SK-N-SH (cell line): ENCODE data around the gene MAPKBP1. TPM values are rescaled to one million over a fixed set of nuclear protein-coding genes. Genes with fewer than 3 reads are reported as not detected.

Experiments used
- CTCF ChIA-PET: fragments of 300-600, 350-600 bp; formaldehyde crosslinking; extraction: SDS; loops from one replicate; lab custom pipeline; 2021; lab: Yijun Ruan, JAX
- POLR2A ChIA-PET: fragments of 350-600 bp; sonication (Branson Sonifier 250); formaldehyde crosslinking; extraction: SDS; loops from one replicate; lab custom pipeline; 2020; ENCODE audit warnings: antibody characterized with exemption, inconsistent platforms; lab: Yijun Ruan, JAX
- DNase-seq: peaks from one replicate; pipeline ENCODE4 v3.0.0; 2012
- H2AFZ ChIP-seq: fragments of 200-600 bp; sonication (generic); 2 replicates; pipeline ENCODE4 v1.8.1; 2016; ENCODE audit warnings: antibody characterized with exemption, mild to moderate bottlenecking, low read depth
- H3F3A ChIP-seq: fragments of 200-600 bp; sonication (generic); replicated peaks from 2 replicates; pipeline ENCODE3; 2016; ENCODE audit warnings: antibody characterized with exemption, mild to moderate bottlenecking; ENCODE audit not compliant: insufficient read depth
- H3K27ac ChIP-seq, 2 experiments: fragments of 200-500 bp in 1 of 2; fragments of 200-600 bp in 1 of 2; sonication (Bioruptor generic) in 1 of 2; sonication (generic), shearing (Covaris generic) in 1 of 2; 2 replicates each; pipeline versions ENCODE4 v1.5.1 to v1.6.1; 2014 to 2016; ENCODE audit warnings: low read depth in 2 of 2, inconsistent platforms in 1 of 2, low read length in 1 of 2, mild to moderate bottlenecking in 1 of 2, mixed read lengths in 1 of 2
- H3K27me3 ChIP-seq: fragments of 200-600 bp; sonication (generic), shearing (Covaris generic); 2 replicates; pipeline ENCODE4 v1.6.1; 2016; ENCODE audit warnings: mixed run types; ENCODE audit not compliant: insufficient read depth
- H3K36me3 ChIP-seq, 2 experiments: fragments of 200-500 bp in 1 of 2; fragments of 200-600 bp in 1 of 2; sonication (Bioruptor generic) in 1 of 2; sonication (generic) in 1 of 2; replicated peaks in 1 of 2; 2 replicates each; pipeline versions ENCODE3 to v1.5.1; 2014 to 2016; ENCODE audit warnings: low read length in 1 of 2, mild to moderate bottlenecking in 1 of 2; ENCODE audit not compliant: insufficient read depth in 2 of 2, control insufficient read depth in 1 of 2
- H3K4me1 ChIP-seq, 2 experiments: fragments of 200-500 bp in 1 of 2; fragments of 200-600 bp in 1 of 2; sonication (Bioruptor generic) in 1 of 2; sonication (generic), shearing (Covaris generic) in 1 of 2; 2 replicates each; pipeline versions ENCODE4 v1.5.1 to v1.6.1; 2014 to 2016; ENCODE audit warnings: low read depth in 1 of 2, low read length in 1 of 2, mixed run types in 1 of 2; ENCODE audit not compliant: insufficient read depth in 2 of 2, control insufficient read depth in 1 of 2
- H3K4me2 ChIP-seq: fragments of 200-600 bp; sonication (generic), shearing (Covaris generic); 2 replicates; pipeline ENCODE4 v1.6.1; 2017; ENCODE audit warnings: mixed run types
- H3K4me3 ChIP-seq, 2 experiments: fragments of 200-500 bp in 1 of 2; fragments of 200-600 bp in 1 of 2; sonication (Bioruptor generic) in 1 of 2; sonication (generic), shearing (Covaris generic) in 1 of 2; 2 replicates each; pipeline versions ENCODE4 v1.5.1 to v1.8.1; 2014 to 2016; ENCODE audit warnings: low read depth in 2 of 2, inconsistent platforms in 1 of 2, low read length in 1 of 2, mild to moderate bottlenecking in 1 of 2, mixed read lengths in 1 of 2, moderate library complexity in 1 of 2
- H3K79me2 ChIP-seq: fragments of 200-600 bp; sonication (generic); 2 replicates; pipeline ENCODE4 v1.8.1; 2017; ENCODE audit warnings: mild to moderate bottlenecking; ENCODE audit not compliant: insufficient read depth
- H3K9ac ChIP-seq: fragments of 200-600 bp; sonication (generic); 2 replicates; pipeline ENCODE4 v1.6.1; 2017; ENCODE audit warnings: mixed run types
- H3K9me2 ChIP-seq: fragments of 200-600 bp; sonication (generic); 2 replicates; pipeline ENCODE4 v1.6.1; 2017; ENCODE audit warnings: mixed run types
- H3K9me3 ChIP-seq: fragments of 200-600 bp; sonication (generic); 2 replicates; pipeline ENCODE4 v1.6.1; 2017; ENCODE audit warnings: mixed run types, mild to moderate bottlenecking, moderate library complexity
- H4K20me1 ChIP-seq: fragments of 200-600 bp; sonication (generic); 2 replicates; pipeline ENCODE4 v1.6.1; 2017; ENCODE audit warnings: mild to moderate bottlenecking, mixed run types; ENCODE audit not compliant: insufficient read depth
- CHD2 ChIP-seq: fragments of 150-350 bp; IDR thresholded peaks from 2 replicates; pipeline ENCODE4 v1.6.1; 2018; ENCODE audit warnings: low read length; ENCODE audit not compliant: partially characterized antibody
- EZH2phosphoT487 ChIP-seq: fragments of 200-600 bp; sonication (generic); IDR thresholded peaks from 2 replicates; pipeline ENCODE4 v1.6.1; 2017; ENCODE audit warnings: low read depth, mixed run types, mild to moderate bottlenecking, antibody characterized with exemption, moderate library complexity, borderline replicate concordance
- FOSL2 ChIP-seq: IDR thresholded peaks from 2 replicates; pipeline ENCODE4 v1.4.0; 2012; ENCODE audit warnings: low read depth, mild to moderate bottlenecking, moderate library complexity, borderline replicate concordance
- FOXJ3 ChIP-seq: sonication (generic); formaldehyde crosslinking; IDR thresholded peaks from 2 replicates; pipeline ENCODE4 v1.5.1; 2020; ENCODE audit warnings: mild to moderate bottlenecking, missing genetic modification reagents
- FOXM1 ChIP-seq: IDR thresholded peaks from 2 replicates; pipeline ENCODE4 v1.4.0; 2012; ENCODE audit warnings: low read depth, mild to moderate bottlenecking
- MEF2A ChIP-seq: IDR thresholded peaks from 2 replicates; pipeline ENCODE4 v1.4.0; 2012; ENCODE audit warnings: low read depth, borderline replicate concordance
- RAD21 ChIP-seq: IDR thresholded peaks from 2 replicates; pipeline ENCODE4 v1.6.1; 2012; ENCODE audit warnings: mild to moderate bottlenecking, low read length
- RFX5 ChIP-seq: IDR thresholded peaks from 2 replicates; pipeline ENCODE4 v1.6.1; 2012; ENCODE audit warnings: mild to moderate bottlenecking, improper control_type of control experiment, low read length
- SMC3 ChIP-seq: IDR thresholded peaks from 2 replicates; pipeline ENCODE4 v1.6.1; 2012; ENCODE audit warnings: low read depth, low read length, improper control_type of control experiment
- TCF12 ChIP-seq: IDR thresholded peaks from 2 replicates; pipeline ENCODE4 v1.4.0; 2012
- WGBS: methylation state at CpG from one replicate; pipeline ENCODE4 v1.1.6; 2017; ENCODE audit warnings: low lambda C conversion rate; 5-methylcytosine and 5-hydroxymethylcytosine counted together
- polyA plus RNA-seq, 3 experiments: library from polyadenylated mRNA; depleted of rRNA; stranded (reverse); fragments of >200 nt; gene quantifications; 2 replicates each; pipeline ENCODE4 v1.2.3, GENCODE V29; 2012
- TF ChIP-seq, protein P1 (sequence below): fragments of 150-350 bp; IDR thresholded peaks from 2 replicates; pipeline ENCODE4 v1.6.1; 2016; ENCODE audit warnings: mild to moderate bottlenecking, low read depth, low read length
- TF ChIP-seq, protein P2 (sequence below): fragments of 200-600 bp; sonication (generic); IDR thresholded peaks from 2 replicates; pipeline ENCODE4 v1.6.1; 2017; ENCODE audit warnings: antibody characterized with exemption, mild to moderate bottlenecking, moderate library complexity
- TF ChIP-seq, protein P3 (sequence below): IDR thresholded peaks from 2 replicates; pipeline ENCODE4 v1.6.1; 2012; ENCODE audit warnings: mild to moderate bottlenecking, low read depth, low read length, moderate library complexity
- TF ChIP-seq, protein P4 (sequence below): IDR thresholded peaks from 2 replicates; pipeline ENCODE4 v1.4.0; 2012; ENCODE audit warnings: low read depth, borderline replicate concordance

Gene MAPKBP1
- polyA plus RNA-seq, 1 of the 3 experiments (the other 2 are of a cell fraction) = 5.2 TPM

DNA sequence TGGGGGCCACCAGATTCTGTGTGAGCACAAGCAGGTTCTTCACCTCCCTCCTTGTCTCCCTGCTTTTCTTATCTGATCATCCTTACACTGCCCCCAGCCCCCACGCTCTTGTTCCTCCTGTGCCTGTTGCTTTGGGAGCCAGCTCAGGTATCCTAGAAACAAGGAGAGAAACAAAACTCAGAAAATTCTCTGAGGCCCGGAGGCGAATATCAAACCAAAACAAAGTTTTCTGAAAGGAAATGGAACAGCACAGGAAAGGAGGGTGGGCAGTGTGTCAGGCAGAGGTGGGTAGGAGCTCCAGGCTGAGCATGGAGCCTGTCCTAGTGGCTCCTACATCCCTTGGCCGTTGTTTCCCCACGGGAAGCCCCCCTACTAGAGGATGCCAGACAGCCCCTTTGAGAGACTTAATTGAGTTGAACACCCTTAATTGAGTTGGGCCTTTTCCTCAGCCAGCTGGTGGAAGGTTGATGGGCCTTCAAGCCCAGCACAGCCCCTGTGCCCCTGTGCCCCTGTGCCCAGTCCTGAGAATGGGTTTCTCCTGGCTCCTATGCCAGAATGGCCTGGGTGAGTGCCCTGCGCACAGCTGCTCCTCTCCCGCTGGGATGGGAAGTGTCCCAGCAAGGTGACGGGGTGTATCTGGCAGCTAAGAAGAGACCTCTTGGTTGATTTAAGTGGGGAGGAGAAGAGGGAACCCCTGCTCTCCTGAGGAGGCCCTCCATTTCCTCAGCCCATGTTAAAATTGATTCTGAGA lies 30.8 kb downstream of the MAPKBP1 start:
- Histone ChIP-seq H3K9me3 (no peaks in the 10 kb centered on the region), H2AFZ (no peak overlapping the region), H3K9ac (no peak overlapping the region), H4K20me1 (no peaks in the 10 kb centered on the region), H3K79me2 (no peaks in the 10 kb centered on the region; the same call in 1 of the 2 replicates), H3K4me1 (peaks cover 0 to 28% of the 10 kb centered on the region in 2 experiments; a peak in 2 of 4 replicates), H3K9me2 (no peaks in the 10 kb centered on the region), H3K4me3 (no peak overlapping the region), H3F3A (peaks cover 11% of the 10 kb centered on the region), H3K27ac (no peak overlapping the region), H3K4me2 (no peak overlapping the region), H3K27me3 (no peaks in the 10 kb centered on the region), H3K36me3 (peaks cover 0 to 10% of the 10 kb centered on the region in 2 experiments)
- TF ChIP-seq, protein P1, sequence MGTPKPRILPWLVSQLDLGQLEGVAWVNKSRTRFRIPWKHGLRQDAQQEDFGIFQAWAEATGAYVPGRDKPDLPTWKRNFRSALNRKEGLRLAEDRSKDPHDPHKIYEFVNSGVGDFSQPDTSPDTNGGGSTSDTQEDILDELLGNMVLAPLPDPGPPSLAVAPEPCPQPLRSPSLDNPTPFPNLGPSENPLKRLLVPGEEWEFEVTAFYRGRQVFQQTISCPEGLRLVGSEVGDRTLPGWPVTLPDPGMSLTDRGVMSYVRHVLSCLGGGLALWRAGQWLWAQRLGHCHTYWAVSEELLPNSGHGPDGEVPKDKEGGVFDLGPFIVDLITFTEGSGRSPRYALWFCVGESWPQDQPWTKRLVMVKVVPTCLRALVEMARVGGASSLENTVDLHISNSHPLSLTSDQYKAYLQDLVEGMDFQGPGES = no peak
- no peak for TF ChIP-seq RFX5
- no peak for TF ChIP-seq FOXJ3
- TF ChIP-seq CHD2 = no peak
- no peak for TF ChIP-seq TCF12
- TF ChIP-seq, protein P2, sequence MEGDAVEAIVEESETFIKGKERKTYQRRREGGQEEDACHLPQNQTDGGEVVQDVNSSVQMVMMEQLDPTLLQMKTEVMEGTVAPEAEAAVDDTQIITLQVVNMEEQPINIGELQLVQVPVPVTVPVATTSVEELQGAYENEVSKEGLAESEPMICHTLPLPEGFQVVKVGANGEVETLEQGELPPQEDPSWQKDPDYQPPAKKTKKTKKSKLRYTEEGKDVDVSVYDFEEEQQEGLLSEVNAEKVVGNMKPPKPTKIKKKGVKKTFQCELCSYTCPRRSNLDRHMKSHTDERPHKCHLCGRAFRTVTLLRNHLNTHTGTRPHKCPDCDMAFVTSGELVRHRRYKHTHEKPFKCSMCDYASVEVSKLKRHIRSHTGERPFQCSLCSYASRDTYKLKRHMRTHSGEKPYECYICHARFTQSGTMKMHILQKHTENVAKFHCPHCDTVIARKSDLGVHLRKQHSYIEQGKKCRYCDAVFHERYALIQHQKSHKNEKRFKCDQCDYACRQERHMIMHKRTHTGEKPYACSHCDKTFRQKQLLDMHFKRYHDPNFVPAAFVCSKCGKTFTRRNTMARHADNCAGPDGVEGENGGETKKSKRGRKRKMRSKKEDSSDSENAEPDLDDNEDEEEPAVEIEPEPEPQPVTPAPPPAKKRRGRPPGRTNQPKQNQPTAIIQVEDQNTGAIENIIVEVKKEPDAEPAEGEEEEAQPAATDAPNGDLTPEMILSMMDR = no peak
- ChIA-PET CTCF (interaction anchor here (0.6 to 5.1 kb wide), 5 partner anchors 11 to 247 kb away, joined by 3 to 34 read pairs (median 4); partner anchors contain the start of gene MAPKBP1), POLR2A (no interaction called here)
- WGBS = 86% methylated on average over 8 of the region's 8 CpGs
- DNase-seq = no peak

DNA sequence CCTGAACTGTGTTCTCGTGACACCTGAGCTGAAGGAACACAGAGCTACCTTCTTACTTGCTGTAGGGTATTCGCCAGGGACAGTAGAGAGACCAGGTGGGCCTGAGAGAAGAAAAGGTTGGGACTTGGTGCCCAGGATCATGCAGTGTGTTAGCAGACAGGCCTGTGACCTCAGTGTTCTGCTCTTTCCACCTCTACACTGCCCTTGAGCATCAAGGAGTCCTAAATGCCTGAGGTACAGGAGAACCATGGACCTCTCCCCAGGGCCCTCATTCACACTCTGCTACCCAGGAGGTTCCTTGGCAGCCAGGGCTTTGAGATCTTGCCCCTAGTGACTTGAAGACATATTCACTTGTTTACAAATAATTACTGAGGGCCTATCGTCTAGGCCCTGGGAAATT lies 31.4 kb downstream of the MAPKBP1 start:
- Histone ChIP-seq H2AFZ (no peak overlapping the region), H3K4me2 (no peak overlapping the region), H3K79me2 (no peaks in the 10 kb centered on the region; the same call in 1 of the 2 replicates), H3K9ac (no peak overlapping the region), H3K4me3 (no peak overlapping the region), H3K36me3 (peaks cover 0 to 4% of the 10 kb centered on the region in 2 experiments), H3K9me2 (no peaks in the 10 kb centered on the region), H3K27ac (no peak overlapping the region; a peak in 1 of 4 replicates)
- no peak for TF ChIP-seq SMC3
- TF ChIP-seq CHD2 = no peak
- TF ChIP-seq FOXM1 = no peak
- TF ChIP-seq, protein P3, sequence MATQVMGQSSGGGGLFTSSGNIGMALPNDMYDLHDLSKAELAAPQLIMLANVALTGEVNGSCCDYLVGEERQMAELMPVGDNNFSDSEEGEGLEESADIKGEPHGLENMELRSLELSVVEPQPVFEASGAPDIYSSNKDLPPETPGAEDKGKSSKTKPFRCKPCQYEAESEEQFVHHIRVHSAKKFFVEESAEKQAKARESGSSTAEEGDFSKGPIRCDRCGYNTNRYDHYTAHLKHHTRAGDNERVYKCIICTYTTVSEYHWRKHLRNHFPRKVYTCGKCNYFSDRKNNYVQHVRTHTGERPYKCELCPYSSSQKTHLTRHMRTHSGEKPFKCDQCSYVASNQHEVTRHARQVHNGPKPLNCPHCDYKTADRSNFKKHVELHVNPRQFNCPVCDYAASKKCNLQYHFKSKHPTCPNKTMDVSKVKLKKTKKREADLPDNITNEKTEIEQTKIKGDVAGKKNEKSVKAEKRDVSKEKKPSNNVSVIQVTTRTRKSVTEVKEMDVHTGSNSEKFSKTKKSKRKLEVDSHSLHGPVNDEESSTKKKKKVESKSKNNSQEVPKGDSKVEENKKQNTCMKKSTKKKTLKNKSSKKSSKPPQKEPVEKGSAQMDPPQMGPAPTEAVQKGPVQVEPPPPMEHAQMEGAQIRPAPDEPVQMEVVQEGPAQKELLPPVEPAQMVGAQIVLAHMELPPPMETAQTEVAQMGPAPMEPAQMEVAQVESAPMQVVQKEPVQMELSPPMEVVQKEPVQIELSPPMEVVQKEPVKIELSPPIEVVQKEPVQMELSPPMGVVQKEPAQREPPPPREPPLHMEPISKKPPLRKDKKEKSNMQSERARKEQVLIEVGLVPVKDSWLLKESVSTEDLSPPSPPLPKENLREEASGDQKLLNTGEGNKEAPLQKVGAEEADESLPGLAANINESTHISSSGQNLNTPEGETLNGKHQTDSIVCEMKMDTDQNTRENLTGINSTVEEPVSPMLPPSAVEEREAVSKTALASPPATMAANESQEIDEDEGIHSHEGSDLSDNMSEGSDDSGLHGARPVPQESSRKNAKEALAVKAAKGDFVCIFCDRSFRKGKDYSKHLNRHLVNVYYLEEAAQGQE = no peak
- TF ChIP-seq FOSL2 = no peak
- TF ChIP-seq EZH2phosphoT487 = no peak
- TF ChIP-seq MEF2A = no peak
- no peak for TF ChIP-seq FOXJ3
- TF ChIP-seq, protein P4, sequence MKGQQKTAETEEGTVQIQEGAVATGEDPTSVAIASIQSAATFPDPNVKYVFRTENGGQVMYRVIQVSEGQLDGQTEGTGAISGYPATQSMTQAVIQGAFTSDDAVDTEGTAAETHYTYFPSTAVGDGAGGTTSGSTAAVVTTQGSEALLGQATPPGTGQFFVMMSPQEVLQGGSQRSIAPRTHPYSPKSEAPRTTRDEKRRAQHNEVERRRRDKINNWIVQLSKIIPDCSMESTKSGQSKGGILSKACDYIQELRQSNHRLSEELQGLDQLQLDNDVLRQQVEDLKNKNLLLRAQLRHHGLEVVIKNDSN = no peak
- no peak for TF ChIP-seq RAD21
- TF ChIP-seq RFX5 = no peak
- TF ChIP-seq, all 33 proteins: peak for 0
- ChIA-PET POLR2A (no interaction called here), CTCF (interaction anchor here (0.6 to 5.1 kb wide), 5 partner anchors 12 to 248 kb away, joined by 3 to 34 read pairs (median 4); partner anchors contain the start of gene MAPKBP1)
- H4K20me1 ChIP-seq = no peaks in the 10 kb centered on the region
- H3F3A ChIP-seq = peaks cover 11% of the 10 kb centered on the region
- no peaks in the 10 kb centered on the region for H3K27me3 ChIP-seq
- 93% methylated on average over 3 of the region's 3 CpGs for WGBS
- no peak for DNase-seq
- no peaks in the 10 kb centered on the region for H3K9me3 ChIP-seq
- peaks cover 0 to 28% of the 10 kb centered on the region in 2 experiments; a peak in 2 of 4 replicates for H3K4me1 ChIP-seq
